Fibroblast of lung (primary cell): ENCODE data around the gene WASF3.

Experiments
- CTCF ChIP-seq, 2 donors: IDR thresholded peaks in 1 of 2; conservative IDR thresholded peaks in 1 of 2; 1 replicate in 1 of 2; 2 replicates in 1 of 2; pipeline ENCODE4 v1.5.1; 2011 to 2012; ENCODE audit warnings: low read length in 2 of 2, control low read depth in 1 of 2, inconsistent platforms in 1 of 2, low read depth in 1 of 2, mild to moderate bottlenecking in 1 of 2
- EZH2 ChIP-seq: IDR thresholded peaks from 2 replicates; pipeline ENCODE4 v1.5.1; 2012; ENCODE audit warnings: low read length, control low read depth, mild to moderate bottlenecking; ENCODE audit errors: missing control alignments

- TF ChIP-seq CTCF (conservative IDR thresholded peaks at IDR 0.05 in 1 of 2, IDR thresholded peaks at IDR 0.05 in 1 of 2; ENCODE audit: low read depth in 1 of 2, low read length in 2 of 2) (no peak), EZH2 (no peak)
Observed at GRCh38 chr13:26531742-26532141, 25.7 kb upstream of the WASF3 start.
